Esophagus squamous epithelium (tissue), 5 donors: ENCODE data around the gene TSPAN4. TPM values are rescaled to one million over a fixed set of nuclear protein-coding genes. Genes with fewer than 3 reads are reported as not detected.

ENCODE experiments used
- DNase-seq: peaks from one replicate; lab custom pipeline; 2025; lab: John Stamatoyannopoulos, UW
- H3K27ac ChIP-seq, 4 donors: fragments of 200-600 bp; sonication (generic); one replicate each; pipeline ENCODE4 v1.5.1; 2016 to 2019; ENCODE audit warnings: mild to moderate bottlenecking in 1 of 4
- H3K27me3 ChIP-seq, 4 donors: fragments of 200-600 bp; sonication (generic); 1 replicate in 3 of 4; 2 replicates in 1 of 4; pipeline versions ENCODE4 v1.5.1 to v1.6.0; 2017 to 2021; ENCODE audit warnings: antibody characterized with exemption in 1 of 4
- H3K36me3 ChIP-seq, 3 donors: fragments of 200-600 bp; sonication (generic); one replicate each; pipeline ENCODE4 v1.5.1; 2016 to 2019
- H3K4me1 ChIP-seq, 3 donors: fragments of 200-600 bp; sonication (generic); one replicate each; pipeline ENCODE4 v1.5.1; 2017 to 2019
- H3K4me3 ChIP-seq, 4 donors: fragments of 200-600 bp; sonication (generic); 1 replicate in 3 of 4; 2 replicates in 1 of 4; pipeline ENCODE4 v1.5.1; 2016 to 2019; ENCODE audit warnings: mild to moderate bottlenecking in 2 of 4, moderate library complexity in 1 of 4
- H3K9me3 ChIP-seq, 3 donors: fragments of 200-600 bp; sonication (generic); one replicate each; pipeline ENCODE4 v1.5.1; 2016 to 2019
- CTCF ChIP-seq, 6 experiments: fragments of 450-650 bp in 4 of 6; fragments of 200-600 bp in 2 of 6; sonication (generic) in 2 of 6; IDR thresholded peaks; one replicate each; pipeline ENCODE4 v1.5.1; 2016 to 2019; ENCODE audit warnings: antibody characterized with exemption in 6 of 6, mild to moderate bottlenecking in 4 of 6, moderate library complexity in 4 of 6
- POLR2A ChIP-seq, 4 donors: fragments of 450-650 bp; IDR thresholded peaks; one replicate each; pipeline ENCODE4 v1.6.1; 2017; ENCODE audit warnings: antibody characterized with exemption in 4 of 4, mild to moderate bottlenecking in 4 of 4, moderate library complexity in 3 of 4
- WGBS, 2 donors: methylation state at CpG; one replicate each; pipeline ENCODE4 v1.1.5; 2018; 5-methylcytosine and 5-hydroxymethylcytosine counted together
- intact Hi-C: fragments of 100-400 bp; cut with DNase I; formaldehyde crosslinking; loops from one replicate; pipeline ENCODE4 v1.15.0; 2022
- total RNA-seq, 4 donors: library from RNA; depleted of rRNA; stranded (reverse); fragments of >200 nt; gene quantifications; one replicate each; pipeline ENCODE4 v1.1.0, GENCODE V29; 2016
- donor health status: DM: yes; HTN: yes; CAD: no.

The TSPAN4 gene
- total RNA-seq, 4 donors from 2014 or later, result 6.8 to 59.7 (median 19.0) TPM

DNA sequence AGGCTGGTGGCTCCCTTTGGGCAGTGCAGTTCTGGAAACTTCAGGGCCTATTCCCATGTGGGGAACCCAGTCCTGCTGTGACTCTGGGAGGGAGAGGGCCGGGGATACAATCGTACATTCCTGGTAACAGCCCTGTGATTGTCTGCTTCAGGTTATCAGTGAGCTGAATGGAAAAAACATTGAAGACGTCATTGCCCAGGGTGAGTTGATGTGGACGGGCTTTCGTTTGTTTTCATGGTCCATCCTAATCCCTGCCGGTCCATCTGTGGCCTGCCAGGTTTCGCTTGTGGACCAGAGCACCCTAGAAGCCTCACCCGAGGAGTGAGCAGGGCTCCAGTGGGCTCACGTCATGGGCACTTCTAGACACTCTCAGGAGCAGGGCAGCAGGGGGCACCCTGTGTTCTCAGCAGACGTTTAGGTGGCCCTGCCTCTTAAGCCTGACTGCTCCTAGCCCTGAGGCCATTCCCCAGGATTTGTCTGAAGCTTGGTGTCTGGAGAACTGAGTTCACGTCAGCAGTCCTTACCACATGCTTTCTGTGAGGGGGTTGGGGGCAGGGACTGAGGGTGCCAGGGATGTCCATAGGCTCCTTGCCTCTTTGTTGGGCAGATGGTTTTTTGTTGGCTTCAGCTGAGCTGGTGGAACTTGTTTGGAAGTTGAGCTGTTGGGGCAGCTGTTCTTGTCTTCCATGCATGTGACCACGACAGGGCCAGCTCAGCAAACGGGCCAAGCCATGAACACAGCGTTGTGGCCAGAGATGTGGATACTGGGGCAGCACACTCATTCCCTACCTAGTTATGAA lies 31.0 kb upstream of the TSPAN4 start:
- Histone ChIP-seq H3K36me3 (peaks cover 18 to 46% (median 23%) of the 10 kb centered on the region in 3 donors), H3K4me1 (peaks cover 25 to 47% (median 25%) of the 10 kb centered on the region in 3 donors), H3K4me3 (peak overlapping the region in 1 of 4 donors; percentile 99), H3K27ac (peak overlapping the region in 2 of 4 donors; percentile 99), H3K27me3 (no peaks in the 10 kb centered on the region), H3K9me3 (no peaks in the 10 kb centered on the region)
- DNase-seq, result no peak
- WGBS, 2 donors, result 67 to 73% methylated on average over 4 to 5 of the region's 14 CpGs
- TF ChIP-seq CTCF (IDR thresholded peaks at IDR 0.05) (peak in 1 of 6 experiments; percentile 3), POLR2A (IDR thresholded peaks at IDR 0.05) (no peak)
- intact Hi-C loops, result no loop called here

GRCh38 chr11:812390-812789 lies 30.3 kb upstream of the TSPAN4 start:
- Histone ChIP-seq H3K27ac (peak overlapping the region in 2 of 4 donors; percentile 99), H3K36me3 (peaks cover 18 to 46% (median 23%) of the 10 kb centered on the region in 3 donors), H3K9me3 (no peaks in the 10 kb centered on the region), H3K4me1 (peaks cover 25 to 45% (median 25%) of the 10 kb centered on the region in 3 donors), H3K27me3 (no peaks in the 10 kb centered on the region), H3K4me3 (no peak overlapping the region)
- TF ChIP-seq POLR2A (IDR thresholded peaks at IDR 0.05), result no peak
- TF ChIP-seq CTCF (IDR thresholded peaks at IDR 0.05), result no peak
- intact Hi-C loops, result no loop called here
- 52 to 70% methylated on average over 1 to 2 of the region's 3 CpGs for WGBS, 2 donors
- DNase-seq, result no peak

DNA sequence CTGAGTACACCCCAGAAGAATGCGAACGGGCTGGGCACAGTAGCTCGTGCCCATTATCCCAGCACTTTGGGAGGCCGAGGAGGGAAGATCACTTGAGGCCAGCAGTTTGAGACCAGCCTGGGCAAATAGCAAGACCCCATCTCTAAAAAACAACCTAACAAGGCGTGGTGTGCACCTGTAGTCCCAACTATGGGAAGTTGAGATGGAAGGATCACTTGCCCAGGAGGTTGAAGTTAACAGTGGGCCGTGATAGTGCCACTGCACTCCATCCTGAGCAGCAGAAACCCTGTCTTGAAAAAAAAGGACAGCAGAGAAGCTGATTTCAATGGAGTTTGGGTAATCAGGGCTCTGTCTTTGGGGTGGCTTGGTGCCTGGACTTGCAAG lies 29.6 kb upstream of the TSPAN4 start:
- WGBS, 2 donors, result 90 to 93% methylated on average over 3 to 5 of the region's 6 CpGs

GRCh38 chr11:813456-814096 lies 29.1 kb upstream of the TSPAN4 start:
- WGBS, 2 donors, result 67 to 100% methylated on average over 2 to 3 of the region's 9 CpGs

More for the DNA sequence above, 29.6 kb upstream of the TSPAN4 start:
- peaks cover 24 to 39% (median 25%) of the 10 kb centered on the region in 3 donors for H3K4me1 ChIP-seq
- TF ChIP-seq POLR2A (IDR thresholded peaks at IDR 0.05), result no peak
- TF ChIP-seq CTCF (IDR thresholded peaks at IDR 0.05), result no peak
- H3K9me3 ChIP-seq, result no peaks in the 10 kb centered on the region
- H3K36me3 ChIP-seq, result peaks cover 18 to 46% (median 23%) of the 10 kb centered on the region in 3 donors
- no peak overlapping the region for H3K4me3 ChIP-seq
- DNase-seq, result no peak
- no peaks in the 10 kb centered on the region for H3K27me3 ChIP-seq
- intact Hi-C loops, result no loop called here
- no peak overlapping the region for H3K27ac ChIP-seq

More at GRCh38 chr11:813456-814096, 29.1 kb upstream of the TSPAN4 start:
- Histone ChIP-seq H3K4me1 (peaks cover 22 to 39% (median 24%) of the 10 kb centered on the region in 3 donors), H3K27ac (no peak overlapping the region), H3K36me3 (peaks cover 18 to 46% (median 23%) of the 10 kb centered on the region in 3 donors), H3K4me3 (no peak overlapping the region), H3K27me3 (no peaks in the 10 kb centered on the region), H3K9me3 (no peaks in the 10 kb centered on the region)
- TF ChIP-seq CTCF (IDR thresholded peaks at IDR 0.05) (no peak), POLR2A (IDR thresholded peaks at IDR 0.05) (no peak)
- no peak for DNase-seq
- intact Hi-C loops, result no loop called here
